H1 (cell line): Measurements from ENCODE around the gene BROX. TPM values are rescaled to one million over a fixed set of nuclear protein-coding genes. Genes with fewer than 3 reads are reported as not detected.

Experiments
- CEBPB ChIP-seq: IDR thresholded peaks from 2 replicates; pipeline ENCODE4 v1.6.1; 2012; ENCODE audit warnings: low read depth, low read length
- GABPA ChIP-seq: IDR thresholded peaks from 2 replicates; pipeline ENCODE4 v1.6.1; 2011; ENCODE audit warnings: mild to moderate bottlenecking, low read length, moderate library complexity, borderline replicate concordance; ENCODE audit not compliant: insufficient read depth
- KDM5A ChIP-seq: fragments of 200-600 bp; IDR thresholded peaks from 2 replicates; pipeline ENCODE4 v1.7.1; 2012; ENCODE audit warnings: mild to moderate bottlenecking, low read length, inconsistent platforms, mixed read lengths
- NRF1 ChIP-seq: IDR thresholded peaks from 2 replicates; pipeline ENCODE4 v1.6.1; 2011; ENCODE audit warnings: mild to moderate bottlenecking, low read depth, low read length, improper control_type of control experiment
- POLR2AphosphoS5 ChIP-seq: IDR thresholded peaks from 2 replicates; pipeline ENCODE4 v1.6.1; 2011; ENCODE audit warnings: low read depth, low read length
- RNF2 ChIP-seq: fragments of 200-900, 300-1000 bp; sonication (generic); IDR thresholded peaks from 2 replicates; pipeline ENCODE4 v1.7.1; 2016; ENCODE audit warnings: borderline replicate concordance, low read depth, mild to moderate bottlenecking, antibody characterized with exemption, low read length; ENCODE audit not compliant: poor library complexity, severe bottlenecking; ENCODE audit errors: missing control alignments
- SIX5 ChIP-seq: IDR thresholded peaks from 2 replicates; pipeline ENCODE4 v1.6.1; 2011; ENCODE audit warnings: mild to moderate bottlenecking, low read depth, low read length
- SRF ChIP-seq: IDR thresholded peaks from 2 replicates; pipeline ENCODE4 v1.6.1; 2011; ENCODE audit warnings: mild to moderate bottlenecking, low read depth, low read length, moderate library complexity
- ZNF274 ChIP-seq: IDR thresholded peaks from 2 replicates; pipeline ENCODE4 v1.7.0; 2012; ENCODE audit warnings: low read length, borderline replicate concordance; ENCODE audit errors: extremely low read depth
- polyA plus RNA-seq, 7 experiments: library from polyadenylated mRNA; depleted of rRNA in 3 of 7; stranded (reverse) in 5 of 7; unstranded in 2 of 7; fragments of >200 nt in 5 of 7; fragments of 200-250 nt in 2 of 7; gene quantifications; 1 replicate in 5 of 7; 2 replicates in 1 of 7; 4 replicates in 1 of 7; pipeline versions ENCODE4 v1.2.1 to v1.2.3, GENCODE V29; 2011 to 2013; ENCODE audit warnings: missing spikeins in 2 of 7, mixed read lengths in 2 of 7
- total RNA-seq: library from RNA; stranded (reverse); fragmentation: NEBNext Ultra II Directional; extraction: Animal tissue kit (Norgen Biotek cat#: 25700); gene quantifications from 2 replicates; pipeline ENCODE4 v1.2.1, GENCODE V29; 2021
- TF ChIP-seq, protein P1 (sequence below): fragments of 300-600 bp; sonication (generic); IDR thresholded peaks from 2 replicates; pipeline ENCODE4 v1.7.1; 2012; ENCODE audit warnings: low read length, moderate library complexity, mild to moderate bottlenecking, inconsistent platforms; ENCODE audit not compliant: insufficient replicate concordance

BROX gene
- total and polyA plus RNA-seq, 2 of the 8 experiments (the other 6 are each of a cell fraction or from before 2014, with no cell fraction given) = 3.8 to 26.7 TPM

DNA sequence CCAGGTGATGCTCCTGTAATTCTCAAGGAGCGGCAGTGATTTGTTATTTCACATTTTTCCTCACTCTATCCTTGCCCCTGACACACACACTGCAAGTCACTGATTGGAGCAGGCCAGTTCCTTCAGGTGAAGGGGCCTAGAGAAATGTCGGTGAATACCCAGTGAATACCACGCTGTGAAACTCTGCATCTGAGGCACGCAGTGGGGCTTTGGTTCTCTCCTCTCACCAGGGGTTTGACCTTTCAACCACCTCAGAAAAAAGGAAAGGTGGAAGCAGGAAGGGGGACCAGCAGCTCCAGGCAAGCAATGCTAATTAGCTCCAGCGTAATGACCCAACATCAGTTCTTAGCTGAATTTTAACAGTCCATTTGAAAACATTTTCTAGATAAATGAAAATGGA, 24.1 kb downstream of the BROX start (continued):
- TF ChIP-seq SRF (no peak), RNF2 (no peak), CEBPB (no peak), KDM5A (no peak), GABPA (no peak), SIX5 (no peak), POLR2AphosphoS5 (no peak), ZNF274 (no peak), NRF1 (no peak)
- TF ChIP-seq, protein P1, sequence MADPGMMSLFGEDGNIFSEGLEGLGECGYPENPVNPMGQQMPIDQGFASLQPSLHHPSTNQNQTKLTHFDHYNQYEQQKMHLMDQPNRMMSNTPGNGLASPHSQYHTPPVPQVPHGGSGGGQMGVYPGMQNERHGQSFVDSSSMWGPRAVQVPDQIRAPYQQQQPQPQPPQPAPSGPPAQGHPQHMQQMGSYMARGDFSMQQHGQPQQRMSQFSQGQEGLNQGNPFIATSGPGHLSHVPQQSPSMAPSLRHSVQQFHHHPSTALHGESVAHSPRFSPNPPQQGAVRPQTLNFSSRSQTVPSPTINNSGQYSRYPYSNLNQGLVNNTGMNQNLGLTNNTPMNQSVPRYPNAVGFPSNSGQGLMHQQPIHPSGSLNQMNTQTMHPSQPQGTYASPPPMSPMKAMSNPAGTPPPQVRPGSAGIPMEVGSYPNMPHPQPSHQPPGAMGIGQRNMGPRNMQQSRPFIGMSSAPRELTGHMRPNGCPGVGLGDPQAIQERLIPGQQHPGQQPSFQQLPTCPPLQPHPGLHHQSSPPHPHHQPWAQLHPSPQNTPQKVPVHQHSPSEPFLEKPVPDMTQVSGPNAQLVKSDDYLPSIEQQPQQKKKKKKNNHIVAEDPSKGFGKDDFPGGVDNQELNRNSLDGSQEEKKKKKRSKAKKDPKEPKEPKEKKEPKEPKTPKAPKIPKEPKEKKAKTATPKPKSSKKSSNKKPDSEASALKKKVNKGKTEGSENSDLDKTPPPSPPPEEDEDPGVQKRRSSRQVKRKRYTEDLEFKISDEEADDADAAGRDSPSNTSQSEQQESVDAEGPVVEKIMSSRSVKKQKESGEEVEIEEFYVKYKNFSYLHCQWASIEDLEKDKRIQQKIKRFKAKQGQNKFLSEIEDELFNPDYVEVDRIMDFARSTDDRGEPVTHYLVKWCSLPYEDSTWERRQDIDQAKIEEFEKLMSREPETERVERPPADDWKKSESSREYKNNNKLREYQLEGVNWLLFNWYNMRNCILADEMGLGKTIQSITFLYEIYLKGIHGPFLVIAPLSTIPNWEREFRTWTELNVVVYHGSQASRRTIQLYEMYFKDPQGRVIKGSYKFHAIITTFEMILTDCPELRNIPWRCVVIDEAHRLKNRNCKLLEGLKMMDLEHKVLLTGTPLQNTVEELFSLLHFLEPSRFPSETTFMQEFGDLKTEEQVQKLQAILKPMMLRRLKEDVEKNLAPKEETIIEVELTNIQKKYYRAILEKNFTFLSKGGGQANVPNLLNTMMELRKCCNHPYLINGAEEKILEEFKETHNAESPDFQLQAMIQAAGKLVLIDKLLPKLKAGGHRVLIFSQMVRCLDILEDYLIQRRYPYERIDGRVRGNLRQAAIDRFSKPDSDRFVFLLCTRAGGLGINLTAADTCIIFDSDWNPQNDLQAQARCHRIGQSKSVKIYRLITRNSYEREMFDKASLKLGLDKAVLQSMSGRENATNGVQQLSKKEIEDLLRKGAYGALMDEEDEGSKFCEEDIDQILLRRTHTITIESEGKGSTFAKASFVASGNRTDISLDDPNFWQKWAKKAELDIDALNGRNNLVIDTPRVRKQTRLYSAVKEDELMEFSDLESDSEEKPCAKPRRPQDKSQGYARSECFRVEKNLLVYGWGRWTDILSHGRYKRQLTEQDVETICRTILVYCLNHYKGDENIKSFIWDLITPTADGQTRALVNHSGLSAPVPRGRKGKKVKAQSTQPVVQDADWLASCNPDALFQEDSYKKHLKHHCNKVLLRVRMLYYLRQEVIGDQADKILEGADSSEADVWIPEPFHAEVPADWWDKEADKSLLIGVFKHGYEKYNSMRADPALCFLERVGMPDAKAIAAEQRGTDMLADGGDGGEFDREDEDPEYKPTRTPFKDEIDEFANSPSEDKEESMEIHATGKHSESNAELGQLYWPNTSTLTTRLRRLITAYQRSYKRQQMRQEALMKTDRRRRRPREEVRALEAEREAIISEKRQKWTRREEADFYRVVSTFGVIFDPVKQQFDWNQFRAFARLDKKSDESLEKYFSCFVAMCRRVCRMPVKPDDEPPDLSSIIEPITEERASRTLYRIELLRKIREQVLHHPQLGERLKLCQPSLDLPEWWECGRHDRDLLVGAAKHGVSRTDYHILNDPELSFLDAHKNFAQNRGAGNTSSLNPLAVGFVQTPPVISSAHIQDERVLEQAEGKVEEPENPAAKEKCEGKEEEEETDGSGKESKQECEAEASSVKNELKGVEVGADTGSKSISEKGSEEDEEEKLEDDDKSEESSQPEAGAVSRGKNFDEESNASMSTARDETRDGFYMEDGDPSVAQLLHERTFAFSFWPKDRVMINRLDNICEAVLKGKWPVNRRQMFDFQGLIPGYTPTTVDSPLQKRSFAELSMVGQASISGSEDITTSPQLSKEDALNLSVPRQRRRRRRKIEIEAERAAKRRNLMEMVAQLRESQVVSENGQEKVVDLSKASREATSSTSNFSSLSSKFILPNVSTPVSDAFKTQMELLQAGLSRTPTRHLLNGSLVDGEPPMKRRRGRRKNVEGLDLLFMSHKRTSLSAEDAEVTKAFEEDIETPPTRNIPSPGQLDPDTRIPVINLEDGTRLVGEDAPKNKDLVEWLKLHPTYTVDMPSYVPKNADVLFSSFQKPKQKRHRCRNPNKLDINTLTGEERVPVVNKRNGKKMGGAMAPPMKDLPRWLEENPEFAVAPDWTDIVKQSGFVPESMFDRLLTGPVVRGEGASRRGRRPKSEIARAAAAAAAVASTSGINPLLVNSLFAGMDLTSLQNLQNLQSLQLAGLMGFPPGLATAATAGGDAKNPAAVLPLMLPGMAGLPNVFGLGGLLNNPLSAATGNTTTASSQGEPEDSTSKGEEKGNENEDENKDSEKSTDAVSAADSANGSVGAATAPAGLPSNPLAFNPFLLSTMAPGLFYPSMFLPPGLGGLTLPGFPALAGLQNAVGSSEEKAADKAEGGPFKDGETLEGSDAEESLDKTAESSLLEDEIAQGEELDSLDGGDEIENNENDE = peak; percentile 57
